Fibroblast of lung (primary cell): ENCODE results near the gene ALDH1A1.

Experiments used
- EZH2 ChIP-seq: IDR thresholded peaks from 2 replicates; pipeline ENCODE4 v1.5.1; 2012; ENCODE audit warnings: low read length, control low read depth, mild to moderate bottlenecking; ENCODE audit errors: missing control alignments
- TF ChIP-seq, protein P1 (sequence below), 2 donors: IDR thresholded peaks in 1 of 2; conservative IDR thresholded peaks in 1 of 2; 1 replicate in 1 of 2; 2 replicates in 1 of 2; pipeline ENCODE4 v1.5.1; 2011 to 2012; ENCODE audit warnings: low read length in 2 of 2, control low read depth in 1 of 2, inconsistent platforms in 1 of 2, low read depth in 1 of 2, mild to moderate bottlenecking in 1 of 2

DNA sequence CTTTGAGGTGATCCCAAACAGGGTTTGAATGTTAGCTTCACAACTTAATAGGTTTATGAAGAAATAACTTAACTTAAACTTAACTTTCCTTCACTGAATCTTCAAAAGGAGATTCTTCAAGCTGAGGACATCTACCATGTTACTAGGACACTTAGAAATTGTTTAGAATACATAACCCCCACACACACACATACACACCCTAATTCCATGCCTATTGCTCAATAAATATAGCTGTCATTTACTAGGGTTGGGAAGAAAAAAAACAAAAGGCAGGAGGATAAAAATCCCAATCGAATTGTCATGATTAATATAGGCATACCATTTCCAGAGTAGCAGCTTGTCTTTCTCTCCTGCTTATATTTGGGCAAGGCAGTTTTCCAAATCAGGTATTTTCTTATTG is 68.3 kb downstream of the ALDH1A1 start:
- TF ChIP-seq, protein P1, sequence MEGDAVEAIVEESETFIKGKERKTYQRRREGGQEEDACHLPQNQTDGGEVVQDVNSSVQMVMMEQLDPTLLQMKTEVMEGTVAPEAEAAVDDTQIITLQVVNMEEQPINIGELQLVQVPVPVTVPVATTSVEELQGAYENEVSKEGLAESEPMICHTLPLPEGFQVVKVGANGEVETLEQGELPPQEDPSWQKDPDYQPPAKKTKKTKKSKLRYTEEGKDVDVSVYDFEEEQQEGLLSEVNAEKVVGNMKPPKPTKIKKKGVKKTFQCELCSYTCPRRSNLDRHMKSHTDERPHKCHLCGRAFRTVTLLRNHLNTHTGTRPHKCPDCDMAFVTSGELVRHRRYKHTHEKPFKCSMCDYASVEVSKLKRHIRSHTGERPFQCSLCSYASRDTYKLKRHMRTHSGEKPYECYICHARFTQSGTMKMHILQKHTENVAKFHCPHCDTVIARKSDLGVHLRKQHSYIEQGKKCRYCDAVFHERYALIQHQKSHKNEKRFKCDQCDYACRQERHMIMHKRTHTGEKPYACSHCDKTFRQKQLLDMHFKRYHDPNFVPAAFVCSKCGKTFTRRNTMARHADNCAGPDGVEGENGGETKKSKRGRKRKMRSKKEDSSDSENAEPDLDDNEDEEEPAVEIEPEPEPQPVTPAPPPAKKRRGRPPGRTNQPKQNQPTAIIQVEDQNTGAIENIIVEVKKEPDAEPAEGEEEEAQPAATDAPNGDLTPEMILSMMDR (conservative IDR thresholded peaks at IDR 0.05 in 1 of 2, IDR thresholded peaks at IDR 0.05 in 1 of 2; ENCODE audit: low read depth in 1 of 2, low read length in 2 of 2): no peak
- TF ChIP-seq EZH2: no peak
